Epidermal melanocyte (primary cell): Measurements from ENCODE around the gene GOLPH3L.
"Not testable (repeated sequence)": the region's sequence is repeated elsewhere in the genome, so short reads cannot be mapped to it uniquely, and the experiment has no call there.

Source experiments
- DNase-seq: peaks from one replicate; pipeline ENCODE4 v3.0.0; 2011; ENCODE audit warnings: low spot score; ENCODE audit not compliant: insufficient read length

Gene GOLPH3L

DNA sequence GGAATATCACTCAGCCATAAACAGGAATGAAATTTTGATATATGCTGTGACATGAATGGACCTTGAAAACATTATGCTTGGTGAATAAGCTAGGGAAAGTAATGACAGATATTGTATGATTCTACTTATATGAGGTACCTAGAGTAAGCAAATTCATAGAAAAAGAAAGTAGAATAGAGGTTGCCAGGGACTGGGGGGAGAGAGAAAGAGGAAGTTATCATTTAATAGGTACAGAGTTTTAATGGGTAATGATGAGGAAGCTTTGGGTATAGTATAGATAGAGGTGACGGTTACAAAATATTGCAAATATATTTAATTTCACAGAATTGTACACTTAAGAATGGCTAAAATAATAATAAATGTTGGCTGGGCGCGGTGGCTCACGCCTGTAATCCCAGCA, 36.4 kb downstream of the GOLPH3L start:
- no peak for DNase-seq

DNA sequence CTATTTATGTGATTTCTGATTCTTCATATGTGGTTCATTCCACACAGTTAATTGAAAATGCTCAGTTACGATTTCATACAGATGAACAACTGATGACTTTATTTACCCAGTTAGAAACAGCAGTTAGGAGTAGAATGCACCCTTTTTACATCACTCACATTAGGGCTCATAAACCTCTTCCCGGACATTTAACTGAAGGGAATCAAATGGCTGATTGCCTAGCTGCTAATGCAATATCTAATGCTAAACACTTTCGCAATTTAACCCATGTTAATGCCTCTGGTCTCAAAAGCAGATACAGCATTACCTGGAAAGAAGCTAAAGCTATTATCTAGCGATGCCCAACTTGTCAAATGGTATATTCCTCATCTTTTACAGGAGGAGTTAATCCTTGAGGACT, 39.9 kb downstream of the GOLPH3L start:
- not testable (repeated sequence) for DNase-seq

DNA sequence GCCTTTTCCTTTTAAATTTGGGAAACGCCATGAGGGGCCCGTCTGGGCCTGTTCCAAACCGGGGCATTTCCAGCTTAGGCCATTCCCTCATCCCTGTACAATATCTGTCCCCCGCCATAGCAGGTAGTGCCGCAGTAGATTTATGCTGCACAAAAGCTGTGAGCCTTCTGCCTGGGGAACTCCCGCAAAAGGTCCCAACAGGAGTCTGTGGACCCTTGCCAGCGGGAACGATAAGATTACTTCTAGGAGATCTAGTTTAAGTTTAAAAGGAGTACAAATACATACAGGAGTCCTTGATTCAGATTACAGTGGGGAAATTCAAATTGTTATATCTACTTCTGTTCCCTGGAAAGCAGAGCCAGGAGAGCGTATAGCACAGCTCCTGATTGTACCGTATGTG, 42.3 kb downstream of the GOLPH3L start:
- DNase-seq, result not testable (repeated sequence)

DNA sequence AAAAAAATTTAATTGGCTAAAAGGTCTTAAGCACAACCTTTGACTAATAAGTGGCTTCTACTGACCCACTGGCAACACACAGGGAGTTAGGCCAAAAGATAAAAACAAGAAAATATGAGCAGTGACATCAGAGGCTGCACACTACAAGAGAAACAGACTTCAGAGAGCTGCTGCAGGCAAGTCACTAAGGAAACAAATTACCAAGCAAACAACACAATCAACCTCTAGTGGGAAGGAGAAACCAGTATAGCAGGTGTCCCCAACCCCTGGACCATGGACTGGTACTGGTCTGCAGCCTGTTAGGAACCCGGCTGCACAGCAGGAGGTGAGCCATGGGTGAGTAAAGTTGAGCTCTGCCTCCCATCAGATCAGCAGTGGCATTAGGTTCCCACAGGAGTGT, 46.8 kb downstream of the GOLPH3L start:
- DNase-seq, result no peak

DNA sequence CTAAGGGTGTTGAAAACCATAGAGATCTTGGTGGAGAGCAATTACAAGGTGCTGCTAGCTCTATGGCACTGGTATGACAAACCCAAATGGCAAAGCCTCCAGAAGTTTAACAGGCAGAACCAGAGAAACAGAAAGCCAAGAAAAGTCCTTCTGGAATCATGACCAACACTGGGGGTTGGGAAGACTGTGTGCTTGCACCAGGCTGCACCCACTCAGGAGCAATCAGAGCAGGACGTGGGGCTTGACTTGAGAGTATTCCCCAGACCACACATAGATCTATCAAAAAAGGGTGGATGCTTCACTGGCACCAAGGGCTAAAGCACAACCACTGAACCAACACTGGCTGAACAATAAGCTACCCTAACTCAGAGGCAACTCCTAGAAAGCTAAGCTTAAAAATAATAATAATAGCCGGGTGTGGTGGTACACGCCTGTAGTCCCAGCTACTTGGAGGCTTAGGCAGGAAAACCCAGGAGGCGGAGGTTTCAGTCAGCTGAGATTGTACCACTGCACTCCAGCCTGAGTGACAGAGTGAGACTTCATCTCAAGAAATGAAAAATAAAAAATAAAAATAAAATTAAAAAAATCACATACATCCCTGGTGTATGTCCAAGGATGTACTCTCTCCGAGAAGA, 47.4 kb downstream of the GOLPH3L start:
- DNase-seq, result no peak

DNA sequence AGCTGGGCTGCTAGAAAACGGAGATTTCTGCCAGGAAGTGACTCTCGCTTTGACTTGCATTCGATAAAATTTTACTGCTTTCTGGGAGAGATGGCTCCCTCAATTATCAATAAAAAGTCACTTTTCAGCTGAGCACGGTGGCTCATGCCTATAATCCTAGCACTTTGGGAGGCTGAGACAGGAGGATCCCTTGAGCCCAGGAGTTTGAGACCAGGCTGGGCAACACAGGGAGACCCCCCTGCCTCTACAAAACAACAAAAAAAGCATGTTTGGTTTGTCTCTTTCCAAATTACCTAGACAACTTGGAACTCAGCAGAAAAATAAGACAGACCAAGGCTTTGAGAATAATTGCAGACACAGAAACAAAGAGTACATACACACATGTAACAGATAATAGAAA, 54.7 kb downstream of the GOLPH3L start:
- DNase-seq, result no peak

DNA sequence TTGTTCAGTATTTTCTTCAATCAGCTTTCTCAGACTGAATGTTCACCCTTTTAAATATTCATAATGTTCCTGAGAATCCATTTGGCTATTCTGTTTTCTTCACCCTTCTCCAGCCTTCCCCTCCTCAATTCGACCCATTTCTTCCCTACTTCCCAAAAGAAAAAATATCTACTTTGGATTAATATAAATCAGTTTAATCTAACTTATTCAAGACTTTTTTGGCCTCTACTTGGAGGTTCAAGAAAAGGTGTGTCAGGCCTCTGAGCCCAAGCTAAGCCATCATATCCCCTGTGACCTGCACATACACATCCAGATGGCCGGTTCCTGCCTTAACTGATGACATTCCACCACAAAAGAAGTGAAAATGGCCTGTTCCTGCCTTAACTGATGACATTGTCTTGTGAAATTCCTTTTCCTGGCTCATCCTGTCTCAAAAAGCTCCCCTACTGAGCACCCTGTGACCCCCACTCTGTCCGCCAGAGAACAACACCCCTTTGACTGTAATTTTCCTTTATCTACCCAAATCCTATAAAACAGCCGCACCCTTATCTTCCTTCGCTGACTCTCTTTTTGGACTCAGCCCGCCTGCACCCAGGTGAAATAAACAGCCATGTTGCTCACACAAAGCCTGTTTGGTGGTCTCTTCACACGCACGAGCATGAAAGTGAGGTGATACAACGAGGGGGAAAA, 55.7 kb downstream of the GOLPH3L start:
- DNase-seq, result not testable (repeated sequence)

DNA sequence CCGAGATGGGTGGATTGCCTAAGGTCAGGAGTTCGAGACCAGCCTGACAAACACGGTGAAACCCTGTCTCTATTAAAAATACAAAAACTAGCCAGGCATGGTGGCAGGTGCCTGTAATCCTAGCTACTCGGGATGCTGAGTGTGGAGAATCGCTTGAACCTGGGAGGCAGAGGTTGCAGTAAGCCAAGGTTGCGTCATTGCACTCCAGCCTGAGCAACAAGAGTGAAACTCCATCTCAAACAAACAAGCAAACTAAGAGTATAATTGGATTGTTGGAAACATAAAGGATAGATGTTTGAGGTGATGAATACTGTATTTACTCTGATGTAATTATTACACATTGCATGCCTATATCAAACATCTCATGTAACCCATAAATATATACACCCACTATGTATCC, 58.5 kb downstream of the GOLPH3L start:
- not testable (repeated sequence) for DNase-seq

DNA sequence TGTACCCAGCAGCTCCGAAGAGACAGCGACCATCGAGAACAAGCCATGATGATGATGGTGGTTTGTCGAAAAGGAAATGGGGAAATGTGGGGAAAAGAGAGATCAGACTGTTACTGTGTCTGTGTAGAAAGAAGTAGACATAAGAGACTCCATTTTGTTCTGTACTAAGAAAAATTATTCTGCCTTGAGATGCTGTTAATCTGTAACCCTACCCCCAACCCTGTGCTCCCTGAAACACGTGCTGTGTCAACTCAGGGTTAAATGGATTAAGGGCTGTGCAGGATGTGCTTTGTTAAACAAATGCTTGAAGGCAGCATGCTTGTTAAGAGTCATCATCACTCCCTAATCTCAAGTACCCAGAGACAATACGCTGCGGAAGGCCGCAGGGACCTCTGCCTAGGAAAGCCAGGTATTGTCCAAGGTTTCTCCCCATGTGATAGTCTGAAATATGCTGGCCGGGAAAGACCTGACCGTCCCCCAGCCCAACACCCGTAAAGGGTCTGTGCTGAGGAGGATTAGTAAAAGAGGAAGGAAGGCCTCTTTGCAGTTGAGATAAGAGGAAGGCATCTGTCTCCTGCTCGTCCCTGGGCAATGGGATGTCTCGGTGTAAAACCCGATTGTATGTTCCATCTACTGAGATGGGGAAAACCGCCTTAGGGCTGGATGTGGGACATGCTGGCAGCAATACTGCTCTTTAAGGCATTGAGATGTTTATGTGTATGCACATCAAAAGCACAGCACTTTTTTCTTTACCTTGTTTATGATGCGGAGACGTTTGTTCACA, 61.9 kb downstream of the GOLPH3L start:
- not testable (repeated sequence) for DNase-seq

DNA sequence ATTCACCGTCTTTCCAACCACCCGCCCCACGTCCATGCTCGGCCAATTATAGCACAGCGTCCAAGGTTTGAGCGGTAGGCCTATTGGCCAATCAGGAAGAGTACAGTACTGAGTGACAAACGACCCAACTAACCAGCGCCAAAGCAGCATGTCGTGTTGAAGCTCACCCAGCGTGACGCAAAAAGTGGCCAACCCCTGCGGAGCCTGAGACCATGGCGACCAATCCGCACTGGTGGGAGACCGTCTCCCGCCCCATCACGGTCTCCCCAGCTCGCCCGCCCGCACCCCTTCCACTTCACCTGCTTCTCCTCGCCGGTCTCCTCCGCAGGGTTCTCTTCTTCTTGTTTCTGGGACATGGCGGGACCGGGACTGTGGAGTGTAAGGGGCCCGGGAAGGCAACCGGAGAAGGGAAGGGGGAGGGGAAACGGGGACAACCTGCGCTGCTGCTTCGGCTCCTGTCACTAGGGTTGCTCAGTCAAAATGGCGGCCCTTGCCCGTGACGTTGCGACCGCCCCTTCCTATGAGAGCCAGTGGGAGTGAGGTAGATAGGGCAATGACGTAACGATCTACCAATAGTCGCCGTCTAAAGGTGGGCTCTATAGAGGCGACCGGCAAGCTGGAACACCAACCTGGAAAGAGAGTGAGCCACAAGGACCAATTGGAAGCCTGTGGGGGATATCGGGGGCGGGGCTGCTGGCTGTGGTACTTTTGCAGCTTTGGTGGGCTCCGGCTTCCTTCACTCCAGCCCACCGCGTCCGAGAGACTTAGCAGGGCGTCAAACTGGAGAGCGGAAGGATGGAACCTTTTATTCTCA, 67.6 kb downstream of the GOLPH3L start, which contains the start of gene ENSA:
ENSA (minus strand) TSS at position 498 of the 814 bp plus-strand sequence; CDS start at position 356, 142 bp downstream.
- peak; percentile 91 for DNase-seq

DNA sequence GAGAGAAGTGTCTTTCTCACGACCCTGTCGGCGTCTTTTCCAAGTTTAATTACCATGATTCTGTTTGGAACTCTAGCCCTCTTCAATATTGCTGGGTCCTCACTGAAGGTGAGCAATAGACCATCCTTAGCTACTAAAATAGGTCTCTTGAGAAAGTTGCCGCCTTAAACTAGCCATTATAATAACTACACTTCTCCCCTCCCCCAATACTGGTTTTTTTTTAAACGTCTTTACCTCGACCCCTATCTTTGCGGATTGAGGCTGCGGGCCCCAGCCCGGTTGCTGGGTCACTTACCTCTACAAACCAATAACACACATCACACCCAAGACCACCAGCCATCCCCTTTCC, 68.2 kb downstream of the GOLPH3L start:
- DNase-seq, result no peak

DNA sequence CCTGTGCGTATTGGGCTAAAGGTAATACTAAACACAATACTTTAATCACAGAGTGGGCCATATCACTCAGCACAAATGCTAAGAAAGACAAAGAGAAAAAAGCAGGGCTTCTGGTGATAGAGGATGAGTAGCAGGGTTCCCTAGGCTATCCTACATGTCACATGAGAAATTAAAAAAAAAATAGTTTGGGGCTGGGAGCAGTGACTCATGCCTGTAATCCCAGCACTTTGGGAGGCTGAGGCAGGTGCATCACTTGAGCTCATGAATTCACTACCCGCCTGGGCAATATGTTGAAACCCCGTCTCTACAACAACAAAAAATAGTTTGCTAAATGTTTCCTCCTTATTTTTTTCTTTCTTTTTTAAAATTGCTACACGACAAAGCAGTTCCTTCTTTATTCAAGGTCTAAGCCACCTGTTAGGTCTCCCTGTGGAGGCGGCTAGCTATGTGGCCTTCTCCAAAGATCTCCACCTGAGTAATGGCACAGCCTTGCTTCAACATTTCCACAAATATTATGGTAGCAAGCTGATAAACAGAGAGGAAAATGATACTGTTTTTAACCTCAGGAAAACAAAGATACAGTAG, 69.0 kb downstream of the GOLPH3L start:
- no peak for DNase-seq

DNA sequence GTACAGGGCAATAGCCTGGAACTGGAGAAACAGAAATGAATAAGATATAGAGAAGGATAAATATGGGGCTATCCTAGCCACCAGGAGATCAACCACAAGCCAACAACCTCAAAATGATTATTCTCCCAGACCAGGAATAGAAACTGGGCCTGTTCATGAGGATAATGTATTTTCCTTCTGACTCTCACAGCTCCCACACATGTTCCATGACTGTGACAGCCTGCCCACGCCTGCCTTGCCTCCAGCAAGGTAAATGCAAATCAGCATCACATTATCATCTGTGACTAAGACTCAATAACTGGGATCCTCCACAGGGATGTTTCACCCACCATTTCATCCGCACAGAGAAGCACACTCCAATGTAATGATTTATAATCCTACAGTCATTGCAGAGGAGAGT, 70.8 kb downstream of the GOLPH3L start:
- DNase-seq, result no peak

DNA sequence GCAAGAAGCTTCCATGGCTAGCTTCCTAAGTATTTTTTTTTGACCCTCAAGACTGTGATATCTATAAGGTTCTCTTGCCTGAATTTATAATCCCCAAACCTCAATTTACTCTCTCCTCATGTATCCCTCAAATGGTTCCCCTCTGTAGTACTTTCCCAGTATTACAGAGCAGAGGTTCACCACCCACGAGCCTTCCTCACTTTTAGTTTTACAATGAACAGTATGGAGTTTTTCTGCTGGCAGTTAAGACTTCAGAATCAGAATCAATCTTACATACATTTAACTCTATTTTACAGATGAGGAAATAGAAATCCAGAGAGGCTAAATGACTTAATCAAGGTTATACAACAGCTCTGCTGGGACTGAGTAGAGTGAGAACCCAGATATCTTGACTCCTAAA, 72.4 kb downstream of the GOLPH3L start:
- not testable (repeated sequence) for DNase-seq

DNA sequence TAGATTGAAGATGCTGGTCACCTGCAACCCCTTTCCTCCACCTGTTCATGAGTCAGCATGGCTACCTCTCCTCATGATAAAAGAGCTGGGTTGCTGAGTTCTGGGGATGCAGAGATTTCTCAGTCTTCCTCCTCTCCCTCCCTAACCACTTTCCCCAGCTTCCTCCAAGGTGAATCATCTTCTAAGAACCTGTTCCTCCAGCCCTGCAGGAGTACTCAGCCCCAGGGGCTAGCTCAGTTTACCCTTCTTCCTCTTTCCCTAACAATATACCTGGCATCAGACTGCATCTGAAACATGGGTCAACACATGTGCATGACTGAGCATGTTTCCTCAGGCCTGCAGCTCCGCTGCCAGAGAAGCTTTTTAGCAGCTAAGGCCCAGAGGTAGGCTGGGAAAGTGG, 72.8 kb downstream of the GOLPH3L start:
- not testable (repeated sequence) for DNase-seq

DNA sequence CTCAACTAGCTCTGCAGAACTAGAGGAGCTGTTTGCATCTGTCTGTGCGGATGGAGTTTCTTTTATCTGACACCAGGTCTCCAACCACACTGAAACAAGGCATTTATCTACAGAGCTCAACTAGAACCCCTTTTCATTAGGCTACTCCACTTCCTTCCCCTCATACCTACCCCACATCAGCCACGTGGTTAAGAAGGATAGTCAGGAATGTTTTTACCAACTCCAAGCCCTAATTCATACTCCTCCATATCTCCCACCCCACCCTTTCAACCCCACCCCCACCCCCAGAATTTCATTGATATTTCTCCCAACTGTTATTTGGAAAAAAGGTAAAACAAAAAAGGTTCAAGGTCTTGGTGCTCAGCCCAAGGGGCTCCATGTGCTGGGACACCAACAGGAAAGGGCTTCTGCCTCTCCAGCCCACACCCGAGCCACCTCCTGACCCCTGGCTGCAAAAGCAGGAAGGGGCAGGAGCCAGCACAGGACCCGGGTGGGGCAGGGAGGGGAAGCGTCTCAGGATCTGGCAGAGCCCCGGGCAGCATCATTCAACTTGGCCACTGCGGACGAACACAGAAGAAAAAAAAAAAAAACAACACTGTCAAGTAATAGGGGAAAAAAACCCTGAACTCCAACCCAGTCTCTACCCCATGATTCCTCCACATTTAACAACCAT, 74.5 kb downstream of the GOLPH3L start:
- DNase-seq, result no peak

DNA sequence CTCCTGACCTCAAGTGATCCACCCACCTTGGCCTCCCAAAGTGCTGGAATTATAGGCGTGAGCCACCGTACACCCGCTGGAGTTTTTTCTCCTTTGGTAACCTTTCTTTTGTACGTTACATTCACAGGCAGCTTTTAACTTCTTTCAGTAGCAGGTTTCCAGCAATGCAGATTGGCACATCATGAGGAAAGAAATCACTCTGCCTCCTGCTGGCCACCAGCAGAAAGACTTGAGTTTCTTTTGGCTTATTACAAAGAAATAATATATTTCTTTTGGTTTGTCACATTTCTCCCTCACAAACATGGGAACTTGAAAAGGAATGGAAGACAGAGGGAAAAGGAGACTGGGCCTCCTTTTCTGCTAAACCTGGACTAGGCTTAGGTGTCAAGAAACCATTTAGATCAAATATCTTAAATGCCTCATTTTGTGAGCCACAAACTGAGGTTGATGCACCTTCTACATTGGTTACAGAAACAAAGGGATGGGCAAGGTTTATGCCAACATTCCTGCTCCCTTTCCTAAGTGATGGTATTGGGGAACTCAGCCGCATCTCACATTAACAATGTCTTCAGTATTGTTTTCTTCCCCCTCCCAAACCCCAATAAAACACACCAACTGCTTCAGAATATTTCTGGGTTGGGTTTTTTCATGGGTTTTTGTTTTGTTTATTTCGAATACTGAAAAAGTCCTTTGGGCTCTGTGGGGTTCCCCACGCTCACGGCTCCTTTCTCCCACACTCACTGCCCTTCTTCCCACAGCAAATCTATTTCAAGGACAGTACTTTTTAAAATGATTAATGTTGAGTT, 75.3 kb downstream of the GOLPH3L start:
- peak; percentile 37 for DNase-seq

DNA sequence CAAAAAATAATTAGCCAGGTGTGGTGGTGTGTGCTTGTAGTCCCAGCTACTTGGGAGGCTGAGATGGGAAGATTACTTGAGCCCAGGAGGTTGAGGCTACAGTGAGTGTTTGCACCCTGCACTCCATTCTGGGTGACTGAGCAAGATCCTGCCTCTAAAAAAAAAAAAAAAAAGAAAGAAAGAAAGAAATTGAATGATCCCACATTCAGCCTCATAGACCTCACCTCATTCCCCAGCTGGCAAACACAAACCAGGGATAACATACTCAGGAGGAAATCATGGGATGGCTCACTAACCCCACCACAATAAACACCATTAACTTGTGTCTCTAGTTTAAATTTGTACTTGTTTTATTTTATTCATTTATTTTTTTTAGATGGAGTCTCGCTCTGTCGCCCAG, 76.0 kb downstream of the GOLPH3L start:
- no peak for DNase-seq

DNA sequence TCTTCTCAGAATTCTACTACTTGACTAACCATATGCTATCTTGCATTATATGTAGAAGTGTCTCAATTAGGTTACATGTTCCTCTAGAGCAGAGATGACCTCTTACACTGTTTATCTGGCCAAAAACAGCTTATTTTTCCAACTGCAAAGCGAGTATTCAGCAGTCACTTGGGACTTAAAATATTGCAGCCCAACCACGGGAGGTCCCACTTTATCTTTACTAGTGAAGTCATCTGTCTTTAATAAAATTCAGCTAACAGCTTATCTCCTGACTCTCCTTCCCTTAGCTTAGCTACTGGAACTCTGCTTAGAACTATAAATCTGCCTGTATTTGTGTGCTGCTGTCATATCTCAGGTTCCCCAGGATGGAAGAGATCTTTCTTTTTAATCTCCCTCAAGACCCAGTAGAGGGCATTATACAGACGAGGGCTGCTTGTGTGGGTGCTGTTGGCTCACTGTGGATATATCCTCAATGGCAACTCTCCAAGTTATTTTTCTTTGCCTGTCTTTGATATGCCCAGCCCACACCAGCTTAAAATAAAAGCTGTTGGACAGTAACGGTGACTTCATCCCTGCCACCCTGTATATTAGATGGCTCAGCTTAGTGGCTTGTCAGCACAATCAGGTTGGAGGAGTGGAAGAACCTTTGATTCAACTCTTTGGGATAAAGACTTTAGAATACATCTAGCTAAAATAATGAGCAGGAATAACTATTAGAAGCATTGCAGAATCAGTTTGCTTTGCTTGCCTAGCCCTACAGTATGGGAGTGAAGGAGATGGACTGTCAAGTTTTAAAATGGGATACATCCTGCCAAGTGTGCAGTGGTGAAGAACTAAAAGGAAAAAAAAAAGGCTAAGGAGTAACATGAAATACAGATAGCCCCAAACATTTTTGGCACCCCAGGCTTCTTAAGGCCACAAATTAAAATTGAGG, 77.1 kb downstream of the GOLPH3L start:
- peak; percentile 44 for DNase-seq
